ENCODE measurements around the gene MOB2.
A peak's percentile ranks its signal among the peaks of the same experiment; 100 is the strongest.

The MOB2 gene

GRCh38 chr11:1493650-1494244 lies 7.2 kb upstream of the MOB2 start:
- Histone ChIP-seq H2BK12ac (ENCODE audit: low read length) (no peak overlapping the region), H4K91ac (ENCODE audit: low read depth, low read length, poor library complexity) (no peak overlapping the region), H3K79me1 (ENCODE audit: low read depth, low read length) (peaks cover 2% of the 10 kb centered on the region), H2AFZ (ENCODE audit: low read length) (no peak overlapping the region), H2BK120ac (ENCODE audit: low read depth, low read length) (no peak overlapping the region), H3K4ac (ENCODE audit: low read length) (no peak overlapping the region), H3K9me3 (replicated peaks in 1 of 2; ENCODE audit: control insufficient read depth in 2 of 2, insufficient read depth in 1 of 2, low read depth in 1 of 2, low read length in 2 of 2) (peaks cover 4 to 5% of the 10 kb centered on the region in 2 donors), H3K9ac (ENCODE audit: low read depth, low read length, poor library complexity) (no peak overlapping the region), H3K4me2 (ENCODE audit: insufficient read depth, low read length, poor library complexity, severe bottlenecking) (no peak overlapping the region), H3K4me1 (ENCODE audit: control insufficient read depth in 2 of 2, insufficient read depth in 1 of 2, low read depth in 1 of 2, low read length in 2 of 2) (peaks cover 0 to 2% of the 10 kb centered on the region in 2 donors), H3K23ac (ENCODE audit: low read depth, low read length, poor library complexity) (no peak overlapping the region), H3K27me3 (ENCODE audit: control insufficient read depth in 3 of 3, insufficient read depth in 3 of 3, low read depth in 1 of 3, low read length in 3 of 3) (no peaks in the 10 kb centered on the region), H2AK5ac (ENCODE audit: low read depth, low read length) (no peak overlapping the region), H2BK15ac (ENCODE audit: low read length) (no peak overlapping the region), H3K36me3 (replicated peaks in 1 of 2; ENCODE audit: control insufficient read depth in 2 of 2, insufficient read depth in 2 of 2, low read length in 2 of 2) (no peaks in the 10 kb centered on the region), H4K8ac (ENCODE audit: low read depth, low read length) (no peak overlapping the region), H3K4me3 (ENCODE audit: low read length in 2 of 2) (no peak overlapping the region), H3K14ac (ENCODE audit: low read length) (no peak overlapping the region), H3K18ac (ENCODE audit: low read length) (no peak overlapping the region), H2BK5ac (ENCODE audit: low read length) (no peak overlapping the region), H3K27ac (replicated peaks; ENCODE audit: low read length) (no peak overlapping the region)
- no peak for DNase-seq (ENCODE audit: low spot score)
- WGBS, 2 donors (ENCODE audit: extremely low coverage in 2 of 2, insufficient read length in 2 of 2, insufficient replicate concordance in 1 of 2), result no CpG with 5 or more reads among the region's 3 CpGs

GRCh38 chr11:1491379-1491778 lies 4.8 kb upstream of the MOB2 start:
- peaks cover 0 to 4% of the 10 kb centered on the region in 2 donors for H3K4me1 ChIP-seq (ENCODE audit: control insufficient read depth in 2 of 2, insufficient read depth in 1 of 2, low read depth in 1 of 2, low read length in 2 of 2)
- no peak overlapping the region for H3K27ac ChIP-seq (replicated peaks; ENCODE audit: low read length)
- H2BK5ac ChIP-seq (ENCODE audit: low read length), result no peak overlapping the region
- no peak overlapping the region for H3K9ac ChIP-seq (ENCODE audit: low read depth, low read length, poor library complexity)
- no peak overlapping the region for H4K8ac ChIP-seq (ENCODE audit: low read depth, low read length)
- no peak overlapping the region for H2BK120ac ChIP-seq (ENCODE audit: low read depth, low read length)
- DNase-seq (ENCODE audit: low spot score), result no peak
- no peak overlapping the region for H2AFZ ChIP-seq (ENCODE audit: low read length)
- H3K4ac ChIP-seq (ENCODE audit: low read length), result no peak overlapping the region
- no peak overlapping the region for H2AK5ac ChIP-seq (ENCODE audit: low read depth, low read length)
- no CpG with 5 or more reads among the region's 12 CpGs for WGBS, 2 donors (ENCODE audit: extremely low coverage in 2 of 2, insufficient read length in 2 of 2, insufficient replicate concordance in 1 of 2)
- peaks cover 8% of the 10 kb centered on the region for H3K79me1 ChIP-seq (ENCODE audit: low read depth, low read length)
- no peak overlapping the region for H2BK15ac ChIP-seq (ENCODE audit: low read length)
- H3K4me3 ChIP-seq (ENCODE audit: low read length in 2 of 2), result no peak overlapping the region
- H3K9me3 ChIP-seq (replicated peaks in 1 of 2; ENCODE audit: control insufficient read depth in 2 of 2, insufficient read depth in 1 of 2, low read depth in 1 of 2, low read length in 2 of 2), result peaks cover 4 to 5% of the 10 kb centered on the region in 2 donors
- H3K27me3 ChIP-seq (ENCODE audit: control insufficient read depth in 3 of 3, insufficient read depth in 3 of 3, low read depth in 1 of 3, low read length in 3 of 3), result no peaks in the 10 kb centered on the region
- H4K91ac ChIP-seq (ENCODE audit: low read depth, low read length, poor library complexity), result no peak overlapping the region
- no peak overlapping the region for H3K23ac ChIP-seq (ENCODE audit: low read depth, low read length, poor library complexity)
- H3K36me3 ChIP-seq (replicated peaks in 1 of 2; ENCODE audit: control insufficient read depth in 2 of 2, insufficient read depth in 2 of 2, low read length in 2 of 2), result no peaks in the 10 kb centered on the region
- H3K4me2 ChIP-seq (ENCODE audit: insufficient read depth, low read length, poor library complexity, severe bottlenecking), result no peak overlapping the region
- H3K14ac ChIP-seq (ENCODE audit: low read length), result no peak overlapping the region
- no peak overlapping the region for H2BK12ac ChIP-seq (ENCODE audit: low read length)
- H3K18ac ChIP-seq (ENCODE audit: low read length), result no peak overlapping the region

- H3K9me3 ChIP-seq (replicated peaks in 1 of 2; ENCODE audit: control insufficient read depth in 2 of 2, insufficient read depth in 1 of 2, low read depth in 1 of 2, low read length in 2 of 2), result peaks cover 2 to 4% of the 10 kb centered on the region in 2 donors
- no peak overlapping the region for H2BK5ac ChIP-seq (ENCODE audit: low read length)
- H3K4ac ChIP-seq (ENCODE audit: low read length), result no peak overlapping the region
- no peak overlapping the region for H4K8ac ChIP-seq (ENCODE audit: low read depth, low read length)
- no peak for DNase-seq (ENCODE audit: low spot score)
- WGBS, 2 donors (ENCODE audit: extremely low coverage in 2 of 2, insufficient read length in 2 of 2, insufficient replicate concordance in 1 of 2), result no CpG with 5 or more reads among the region's 7 CpGs
- peak overlapping the region; percentile 70 for H3K9ac ChIP-seq (ENCODE audit: low read depth, low read length, poor library complexity)
- H3K23ac ChIP-seq (ENCODE audit: low read depth, low read length, poor library complexity), result peak overlapping the region; percentile 27
- H3K14ac ChIP-seq (ENCODE audit: low read length), result no peak overlapping the region
- no peak overlapping the region for H2BK12ac ChIP-seq (ENCODE audit: low read length)
- no peak overlapping the region for H2BK15ac ChIP-seq (ENCODE audit: low read length)
- peaks cover 4% of the 10 kb centered on the region in 2 donors for H3K4me1 ChIP-seq (ENCODE audit: control insufficient read depth in 2 of 2, insufficient read depth in 1 of 2, low read depth in 1 of 2, low read length in 2 of 2)
- no peak overlapping the region for H2BK120ac ChIP-seq (ENCODE audit: low read depth, low read length)
- no peak overlapping the region for H2AK5ac ChIP-seq (ENCODE audit: low read depth, low read length)
- H3K27me3 ChIP-seq (ENCODE audit: control insufficient read depth in 3 of 3, insufficient read depth in 3 of 3, low read depth in 1 of 3, low read length in 3 of 3), result no peaks in the 10 kb centered on the region
- H3K4me2 ChIP-seq (ENCODE audit: insufficient read depth, low read length, poor library complexity, severe bottlenecking), result no peak overlapping the region
- no peak overlapping the region for H3K4me3 ChIP-seq (ENCODE audit: low read length in 2 of 2)
- no peak overlapping the region for H4K91ac ChIP-seq (ENCODE audit: low read depth, low read length, poor library complexity)
- H3K18ac ChIP-seq (ENCODE audit: low read length), result no peak overlapping the region
- peaks cover 12% of the 10 kb centered on the region for H3K79me1 ChIP-seq (ENCODE audit: low read depth, low read length)
- H3K36me3 ChIP-seq (replicated peaks in 1 of 2; ENCODE audit: control insufficient read depth in 2 of 2, insufficient read depth in 2 of 2, low read length in 2 of 2), result no peaks in the 10 kb centered on the region
- no peak overlapping the region for H2AFZ ChIP-seq (ENCODE audit: low read length)
- H3K27ac ChIP-seq (replicated peaks; ENCODE audit: low read length), result no peak overlapping the region
Observed at GRCh38 chr11:1490651-1491050, 4.1 kb upstream of the MOB2 start.

GRCh38 chr11:1488575-1489180 lies 2.1 kb upstream of the MOB2 start:
- Histone ChIP-seq H3K27ac (replicated peaks; ENCODE audit: low read length) (no peak overlapping the region), H2BK5ac (ENCODE audit: low read length) (peak overlapping the region; percentile 18), H2BK12ac (ENCODE audit: low read length) (no peak overlapping the region), H4K91ac (ENCODE audit: low read depth, low read length, poor library complexity) (no peak overlapping the region), H3K9ac (ENCODE audit: low read depth, low read length, poor library complexity) (no peak overlapping the region), H2AFZ (ENCODE audit: low read length) (no peak overlapping the region), H3K4ac (ENCODE audit: low read length) (no peak overlapping the region), H3K23ac (ENCODE audit: low read depth, low read length, poor library complexity) (no peak overlapping the region), H3K4me1 (ENCODE audit: control insufficient read depth in 2 of 2, insufficient read depth in 1 of 2, low read depth in 1 of 2, low read length in 2 of 2) (peaks cover 4 to 6% of the 10 kb centered on the region in 2 donors), H3K14ac (ENCODE audit: low read length) (no peak overlapping the region), H3K9me3 (replicated peaks in 1 of 2; ENCODE audit: control insufficient read depth in 2 of 2, insufficient read depth in 1 of 2, low read depth in 1 of 2, low read length in 2 of 2) (peaks cover 0 to 2% of the 10 kb centered on the region in 2 donors), H3K27me3 (ENCODE audit: control insufficient read depth in 3 of 3, insufficient read depth in 3 of 3, low read depth in 1 of 3, low read length in 3 of 3) (no peaks in the 10 kb centered on the region), H3K18ac (ENCODE audit: low read length) (peak overlapping the region; percentile 81), H4K8ac (ENCODE audit: low read depth, low read length) (no peak overlapping the region), H3K79me1 (ENCODE audit: low read depth, low read length) (peaks cover 17% of the 10 kb centered on the region), H3K4me3 (ENCODE audit: low read length in 2 of 2) (no peak overlapping the region), H2AK5ac (ENCODE audit: low read depth, low read length) (no peak overlapping the region), H3K4me2 (ENCODE audit: insufficient read depth, low read length, poor library complexity, severe bottlenecking) (no peak overlapping the region), H3K36me3 (replicated peaks in 1 of 2; ENCODE audit: control insufficient read depth in 2 of 2, insufficient read depth in 2 of 2, low read length in 2 of 2) (no peaks in the 10 kb centered on the region), H2BK120ac (ENCODE audit: low read depth, low read length) (no peak overlapping the region), H2BK15ac (ENCODE audit: low read length) (no peak overlapping the region)
- no peak for DNase-seq (ENCODE audit: low spot score)
- no CpG with 5 or more reads among the region's 20 CpGs for WGBS, 2 donors (ENCODE audit: extremely low coverage in 2 of 2, insufficient read length in 2 of 2, insufficient replicate concordance in 1 of 2)
